CD14-positive monocyte (primary cell): ENCODE measurements around the gene MORC1. TPM values are rescaled to one million over a fixed set of nuclear protein-coding genes. Genes with fewer than 3 reads are reported as not detected.

Experiments used
- DNase-seq, 3 donors: peaks; one replicate each; pipeline ENCODE4 v3.0.0-alpha.2; 2011 to 2022
- H2AFZ ChIP-seq: 2 replicates; pipeline ENCODE4 v1.6.0; 2012; ENCODE audit warnings: mild to moderate bottlenecking, low read depth, low read length, inconsistent platforms; ENCODE audit not compliant: insufficient read depth, poor library complexity, severe bottlenecking
- H3K27ac ChIP-seq, 2 donors: 1 replicate in 1 of 2; 2 replicates in 1 of 2; pipeline ENCODE4 v1.5.1; 2012 to 2013; ENCODE audit warnings: low read length in 2 of 2, control low read depth in 1 of 2, inconsistent platforms in 1 of 2, low read depth in 1 of 2, mild to moderate bottlenecking in 1 of 2
- H3K27me3 ChIP-seq, 2 donors: one replicate each; pipeline versions ENCODE4 v1.6.0 to v1.6.1; 2011 to 2013; ENCODE audit warnings: low read length in 2 of 2; ENCODE audit not compliant: control insufficient read depth in 2 of 2, insufficient read depth in 2 of 2
- H3K36me3 ChIP-seq, 2 donors: replicated peaks in 1 of 2; 1 replicate in 1 of 2; 2 replicates in 1 of 2; pipeline versions ENCODE4 v1.5.1 to v1.6.1; 2012 to 2013; ENCODE audit warnings: low read length in 2 of 2, control low read depth in 1 of 2, inconsistent platforms in 1 of 2, mild to moderate bottlenecking in 1 of 2; ENCODE audit not compliant: insufficient read depth in 2 of 2, control insufficient read depth in 1 of 2
- H3K4me1 ChIP-seq, 2 donors: 1 replicate in 1 of 2; 2 replicates in 1 of 2; pipeline versions ENCODE4 v1.5.1 to v1.6.1; 2012 to 2013; ENCODE audit warnings: low read length in 2 of 2, control low read depth in 1 of 2, inconsistent platforms in 1 of 2, mild to moderate bottlenecking in 1 of 2, moderate library complexity in 1 of 2; ENCODE audit not compliant: insufficient read depth in 2 of 2, control insufficient read depth in 1 of 2
- H3K4me2 ChIP-seq: replicated peaks from 2 replicates; pipeline ENCODE3; 2012; ENCODE audit warnings: low read length, moderate library complexity, mild to moderate bottlenecking; ENCODE audit not compliant: poor library complexity, severe bottlenecking; ENCODE audit errors: extremely low read depth
- H3K4me3 ChIP-seq, 3 experiments: fragments of 200-600 bp in 1 of 3; sonication (generic) in 1 of 3; replicated peaks in 1 of 3; 1 replicate in 2 of 3; 2 replicates in 1 of 3; pipeline ENCODE4 v1.5.1; 2011 to 2013; ENCODE audit warnings: low read length in 3 of 3, mild to moderate bottlenecking in 3 of 3, control low read depth in 2 of 3, low read depth in 2 of 3, inconsistent platforms in 1 of 3, moderate library complexity in 1 of 3
- H3K79me2 ChIP-seq: 2 replicates; pipeline ENCODE4 v1.6.0; 2012; ENCODE audit warnings: mild to moderate bottlenecking, control low read depth, inconsistent platforms, low read length, moderate library complexity; ENCODE audit not compliant: insufficient read depth
- H3K9ac ChIP-seq: 2 replicates; pipeline ENCODE4 v1.6.0; 2017; ENCODE audit warnings: low read length, mild to moderate bottlenecking; ENCODE audit not compliant: insufficient read depth, poor library complexity, severe bottlenecking
- H3K9me3 ChIP-seq, 2 donors: replicated peaks in 1 of 2; 1 replicate in 1 of 2; 2 replicates in 1 of 2; pipeline versions ENCODE4 v1.5.1 to v1.6.1; 2012 to 2013; ENCODE audit warnings: low read length in 2 of 2, control low read depth in 1 of 2; ENCODE audit not compliant: control insufficient read depth in 1 of 2, insufficient read depth in 1 of 2
- H4K20me1 ChIP-seq: 2 replicates; pipeline ENCODE4 v1.6.0; 2012; ENCODE audit warnings: mild to moderate bottlenecking, low read length, control low read depth, moderate library complexity; ENCODE audit not compliant: insufficient read depth
- H3K27ac Mint-ChIP-seq, 7 donors: one replicate each; pipeline ENCODE4 v1.8.0; 2020; ENCODE audit warnings: mild to moderate bottlenecking in 7 of 7, mixed read lengths in 7 of 7, moderate library complexity in 6 of 7, inconsistent platforms in 2 of 7
- H3K27me3 Mint-ChIP-seq, 3 donors: one replicate each; pipeline ENCODE4 v1.8.0; 2021 to 2022; ENCODE audit warnings: low read depth in 3 of 3, mild to moderate bottlenecking in 3 of 3, mixed read lengths in 3 of 3, moderate library complexity in 3 of 3, inconsistent platforms in 1 of 3
- H3K36me3 Mint-ChIP-seq, 2 donors: one replicate each; pipeline ENCODE4 v1.8.0; 2020; ENCODE audit warnings: mixed read lengths in 2 of 2, inconsistent platforms in 1 of 2, mild to moderate bottlenecking in 1 of 2
- H3K4me1 Mint-ChIP-seq: one replicate; pipeline ENCODE4 v1.8.0; 2020; ENCODE audit warnings: mild to moderate bottlenecking, mixed read lengths
- H3K4me3 Mint-ChIP-seq, 2 donors: one replicate each; pipeline ENCODE4 v1.8.0; 2020; ENCODE audit warnings: mild to moderate bottlenecking in 2 of 2, mixed read lengths in 2 of 2, moderate library complexity in 1 of 2
- H3K9me3 Mint-ChIP-seq, 7 donors: one replicate each; pipeline ENCODE4 v1.8.0; 2020 to 2022; ENCODE audit warnings: mixed read lengths in 7 of 7, mild to moderate bottlenecking in 6 of 7, moderate library complexity in 6 of 7, inconsistent platforms in 2 of 7
- WGBS: methylation state at CpG from one replicate; pipeline ENCODE4 v1.1.5; 2013; ENCODE audit warnings: missing lambda C conversion rate; ENCODE audit not compliant: insufficient coverage; 5-methylcytosine and 5-hydroxymethylcytosine counted together
- intact Hi-C, 2 donors: fragments of 100-400 bp; cut with micrococcal nuclease; formaldehyde crosslinking; loops; one replicate each; pipeline versions ENCODE4 v1.15.0 to v1.15.1; 2023
- polyA plus RNA-seq, 3 donors: library from polyadenylated mRNA; depleted of rRNA in 1 of 3; unstranded in 2 of 3; stranded (reverse) in 1 of 3; fragments of 300-500 nt in 2 of 3; fragments of >200 nt in 1 of 3; fragmentation: Illumina TruSeq in 2 of 3; gene quantifications; 1 replicate in 2 of 3; 2 replicates in 1 of 3; pipeline ENCODE4 v1.2.3, GENCODE V29; 2012 to 2021
- TF ChIP-seq, protein P1 (sequence below): fragments of 200-600 bp; IDR thresholded peaks from one replicate; pipeline ENCODE4 v1.8.0; 2022; ENCODE audit warnings: antibody characterized with exemption, mild to moderate bottlenecking

MORC1 gene
- polyA plus RNA-seq, 3 donors: not detected

DNA sequence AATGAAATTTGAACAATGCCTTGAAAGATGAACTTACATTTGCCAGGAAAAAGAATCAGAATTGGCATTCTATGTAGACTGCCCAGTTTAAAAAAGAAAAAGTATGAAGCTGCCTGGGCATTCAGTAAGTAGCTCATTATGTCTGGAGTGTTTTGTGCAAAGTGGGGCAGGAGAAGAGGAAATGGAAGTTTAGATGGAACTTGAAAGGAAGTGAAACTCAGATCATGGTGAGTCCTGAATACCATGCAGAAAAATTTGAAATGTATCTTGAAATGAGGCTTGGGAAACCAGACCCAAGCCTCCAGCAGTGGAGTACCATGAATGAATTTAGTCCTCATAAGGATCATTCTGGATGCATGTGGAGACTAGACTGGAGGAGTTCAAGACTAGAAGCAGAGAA, 4.8 kb upstream of the MORC1 start:
- TF ChIP-seq, protein P1, sequence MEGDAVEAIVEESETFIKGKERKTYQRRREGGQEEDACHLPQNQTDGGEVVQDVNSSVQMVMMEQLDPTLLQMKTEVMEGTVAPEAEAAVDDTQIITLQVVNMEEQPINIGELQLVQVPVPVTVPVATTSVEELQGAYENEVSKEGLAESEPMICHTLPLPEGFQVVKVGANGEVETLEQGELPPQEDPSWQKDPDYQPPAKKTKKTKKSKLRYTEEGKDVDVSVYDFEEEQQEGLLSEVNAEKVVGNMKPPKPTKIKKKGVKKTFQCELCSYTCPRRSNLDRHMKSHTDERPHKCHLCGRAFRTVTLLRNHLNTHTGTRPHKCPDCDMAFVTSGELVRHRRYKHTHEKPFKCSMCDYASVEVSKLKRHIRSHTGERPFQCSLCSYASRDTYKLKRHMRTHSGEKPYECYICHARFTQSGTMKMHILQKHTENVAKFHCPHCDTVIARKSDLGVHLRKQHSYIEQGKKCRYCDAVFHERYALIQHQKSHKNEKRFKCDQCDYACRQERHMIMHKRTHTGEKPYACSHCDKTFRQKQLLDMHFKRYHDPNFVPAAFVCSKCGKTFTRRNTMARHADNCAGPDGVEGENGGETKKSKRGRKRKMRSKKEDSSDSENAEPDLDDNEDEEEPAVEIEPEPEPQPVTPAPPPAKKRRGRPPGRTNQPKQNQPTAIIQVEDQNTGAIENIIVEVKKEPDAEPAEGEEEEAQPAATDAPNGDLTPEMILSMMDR: no peak
- peaks cover 0 to 10% (median 5%) of the 10 kb centered on the region in 7 donors for H3K9me3 Mint-ChIP-seq
- H3K27ac Mint-ChIP-seq: peak overlapping the region in 4 of 7 donors; percentile 20 to 68 (median 54)
- H3K27me3 ChIP-seq: no peaks in the 10 kb centered on the region
- no peaks in the 10 kb centered on the region for H3K36me3 ChIP-seq
- H3K9me3 ChIP-seq: peaks cover 0 to 6% of the 10 kb centered on the region in 2 donors
- H3K4me3 ChIP-seq: no peak overlapping the region
- no peaks in the 10 kb centered on the region for H3K36me3 Mint-ChIP-seq
- H3K4me1 Mint-ChIP-seq: peaks cover 11% of the 10 kb centered on the region
- H3K27ac ChIP-seq: no peak overlapping the region
- no peaks in the 10 kb centered on the region for H3K79me2 ChIP-seq
- peaks cover 6 to 10% of the 10 kb centered on the region in 2 donors for H3K4me1 ChIP-seq
- H2AFZ ChIP-seq: no peak overlapping the region
- H3K4me2 ChIP-seq: no peak overlapping the region
- DNase-seq: peak in 2 of 3 donors; percentile 2 to 6
- H4K20me1 ChIP-seq: no peaks in the 10 kb centered on the region
- H3K9ac ChIP-seq: no peak overlapping the region
- H3K27me3 Mint-ChIP-seq: peaks cover 0 to 2% (median 0%) of the 10 kb centered on the region in 3 donors
- no peak overlapping the region for H3K4me3 Mint-ChIP-seq
- intact Hi-C loops: no loop called here

DNA sequence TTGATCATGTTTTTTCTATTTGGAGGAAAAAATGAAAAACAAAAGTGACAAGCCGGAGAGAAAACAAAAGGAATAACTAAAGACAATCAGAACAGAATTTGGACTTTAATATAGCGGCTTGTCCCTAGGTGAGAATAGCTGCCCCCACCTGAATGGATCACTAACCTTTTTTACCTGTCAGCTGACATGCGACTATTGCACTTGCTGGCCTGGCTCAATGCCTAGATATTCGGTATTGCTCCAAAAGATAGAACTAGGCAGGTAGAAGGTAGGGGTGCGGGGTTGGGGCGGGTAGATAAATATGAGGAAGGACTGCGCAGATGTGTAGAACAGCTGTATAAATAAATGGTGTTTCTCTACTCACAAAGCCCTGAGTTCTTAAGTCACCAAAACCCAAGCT, 650 bp upstream of the MORC1 start:
- no peak overlapping the region for H3K4me2 ChIP-seq
- no peak overlapping the region for H3K4me3 ChIP-seq
- Mint-ChIP-seq H3K9me3 (peaks cover 0 to 8% (median 2%) of the 10 kb centered on the region in 7 donors), H3K27ac (no peak overlapping the region), H3K27me3 (peaks cover 0 to 3% (median 2%) of the 10 kb centered on the region in 3 donors), H3K36me3 (no peaks in the 10 kb centered on the region), H3K4me3 (no peak overlapping the region), H3K4me1 (peaks cover 11% of the 10 kb centered on the region)
- no peak overlapping the region for H3K9ac ChIP-seq
- TF ChIP-seq, protein P1: no peak
- WGBS: 100% methylated on average over 1 of the region's 7 CpGs
- intact Hi-C loops: no loop called here
- no peaks in the 10 kb centered on the region for H4K20me1 ChIP-seq
- peaks cover 6 to 10% of the 10 kb centered on the region in 2 donors for H3K4me1 ChIP-seq
- H3K79me2 ChIP-seq: no peaks in the 10 kb centered on the region
- DNase-seq: no peak
- no peak overlapping the region for H3K27ac ChIP-seq
- no peaks in the 10 kb centered on the region for H3K36me3 ChIP-seq
- no peak overlapping the region for H2AFZ ChIP-seq
- no peaks in the 10 kb centered on the region for H3K27me3 ChIP-seq
- H3K9me3 ChIP-seq: peaks cover 0 to 6% of the 10 kb centered on the region in 2 donors
